Ectodermal cell (in vitro differentiated cells): ENCODE results near the gene PCYT1B. TPM values are rescaled to one million over a fixed set of nuclear protein-coding genes. Genes with fewer than 3 reads are reported as not detected.
A peak's percentile ranks its signal among the peaks of the same experiment; 100 is the strongest.

Source experiments
- H3K27ac ChIP-seq: 2 replicates; pipeline ENCODE4 v1.7.0; 2013; ENCODE audit warnings: mild to moderate bottlenecking, low read depth, low read length; ENCODE audit not compliant: insufficient read depth, poor library complexity, severe bottlenecking
- H3K27me3 ChIP-seq: 2 replicates; pipeline ENCODE4 v1.7.0; 2013; ENCODE audit warnings: mild to moderate bottlenecking, low read length; ENCODE audit not compliant: insufficient read depth, control insufficient read depth, poor library complexity, severe bottlenecking
- H3K36me3 ChIP-seq: one replicate; pipeline ENCODE4 v1.7.0; 2013; ENCODE audit warnings: low read length; ENCODE audit not compliant: control insufficient read depth, insufficient read depth
- H3K4me1 ChIP-seq: one replicate; pipeline ENCODE4 v1.7.0; 2013; ENCODE audit warnings: low read length; ENCODE audit not compliant: control insufficient read depth, insufficient read depth
- H3K4me3 ChIP-seq: 2 replicates; pipeline ENCODE4 v1.7.0; 2013; ENCODE audit warnings: low read depth, low read length, control low read depth; ENCODE audit not compliant: insufficient read depth
- H3K9me3 ChIP-seq: 2 replicates; pipeline ENCODE4 v1.7.0; 2013; ENCODE audit warnings: mild to moderate bottlenecking, low read length, moderate library complexity; ENCODE audit not compliant: control insufficient read depth
- WGBS, 2 experiments: methylation state at CpG; one replicate each; pipeline ENCODE4 v1.1.7; 2013; ENCODE audit warnings: missing lambda C conversion rate in 2 of 2; 5-methylcytosine and 5-hydroxymethylcytosine counted together
- polyA plus RNA-seq, 4 experiments: library from polyadenylated mRNA; stranded (reverse); fragments of 50-300 nt; gene quantifications; one replicate each; pipeline ENCODE4 v1.2.3, GENCODE V29; 2013

The PCYT1B gene
- 25.0 TPM for polyA plus RNA-seq (2013, experiment 1 of 4)
- 26.5 TPM for polyA plus RNA-seq (2013, experiment 2 of 4)
- polyA plus RNA-seq (2013, experiment 3 of 4): 13.0 TPM
- 12.1 TPM for polyA plus RNA-seq (2013, experiment 4 of 4)

- no peaks in the 10 kb centered on the region for H3K9me3 ChIP-seq
- peak within 1 kb of the TSS; percentile 50 for H3K4me3 ChIP-seq
- H3K27ac ChIP-seq: peak within 1 kb of the TSS; percentile 95
- no peaks in the 10 kb centered on the region for H3K4me1 ChIP-seq
- 1 to 2% methylated on average over 23 to 24 of the region's 24 CpGs for WGBS, 2 experiments
- H3K36me3 ChIP-seq: no peaks in the 10 kb centered on the region
- H3K27me3 ChIP-seq: no peaks in the 10 kb centered on the region
These were observed at the start of gene PCYT1B for GRCh38 chrX:24647257-24648058. TSS of gene PCYT1B (minus strand) at chrX:24647347. CDS start at chrX:24647105, 242 bp downstream.

DNA sequence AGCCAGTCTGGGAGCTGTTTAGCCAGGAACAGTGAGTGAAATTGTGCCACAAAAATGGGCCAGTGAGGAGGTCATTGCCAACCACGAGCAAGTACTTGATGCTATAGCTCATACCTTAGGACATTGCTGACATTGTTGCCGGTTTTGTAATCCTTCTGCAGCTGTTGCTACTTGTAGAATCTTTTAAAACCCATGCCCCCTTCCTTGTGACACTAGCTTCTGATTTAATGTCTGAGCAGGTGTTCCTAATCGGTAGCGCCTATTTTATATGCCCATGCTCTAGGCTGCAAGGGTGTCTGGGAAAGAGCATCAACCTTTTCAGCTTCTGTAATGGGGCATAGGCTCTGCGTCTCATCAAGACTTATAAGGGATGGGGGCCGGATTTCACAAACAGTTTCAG is 49.1 kb upstream of the PCYT1B start:
- H3K27me3 ChIP-seq: no peaks in the 10 kb centered on the region
- no peaks in the 10 kb centered on the region for H3K4me1 ChIP-seq
- WGBS, 2 experiments: 89 to 90% methylated on average over 6 of the region's 6 CpGs
- no peak overlapping the region for H3K4me3 ChIP-seq
- no peak overlapping the region for H3K27ac ChIP-seq
- H3K9me3 ChIP-seq: no peaks in the 10 kb centered on the region
- no peaks in the 10 kb centered on the region for H3K36me3 ChIP-seq

- 78 to 79% methylated on average over 4 to 6 of the region's 6 CpGs for WGBS, 2 experiments
These were observed 47.7 kb upstream of the PCYT1B start for GRCh38 chrX:24694825-24695224.

DNA sequence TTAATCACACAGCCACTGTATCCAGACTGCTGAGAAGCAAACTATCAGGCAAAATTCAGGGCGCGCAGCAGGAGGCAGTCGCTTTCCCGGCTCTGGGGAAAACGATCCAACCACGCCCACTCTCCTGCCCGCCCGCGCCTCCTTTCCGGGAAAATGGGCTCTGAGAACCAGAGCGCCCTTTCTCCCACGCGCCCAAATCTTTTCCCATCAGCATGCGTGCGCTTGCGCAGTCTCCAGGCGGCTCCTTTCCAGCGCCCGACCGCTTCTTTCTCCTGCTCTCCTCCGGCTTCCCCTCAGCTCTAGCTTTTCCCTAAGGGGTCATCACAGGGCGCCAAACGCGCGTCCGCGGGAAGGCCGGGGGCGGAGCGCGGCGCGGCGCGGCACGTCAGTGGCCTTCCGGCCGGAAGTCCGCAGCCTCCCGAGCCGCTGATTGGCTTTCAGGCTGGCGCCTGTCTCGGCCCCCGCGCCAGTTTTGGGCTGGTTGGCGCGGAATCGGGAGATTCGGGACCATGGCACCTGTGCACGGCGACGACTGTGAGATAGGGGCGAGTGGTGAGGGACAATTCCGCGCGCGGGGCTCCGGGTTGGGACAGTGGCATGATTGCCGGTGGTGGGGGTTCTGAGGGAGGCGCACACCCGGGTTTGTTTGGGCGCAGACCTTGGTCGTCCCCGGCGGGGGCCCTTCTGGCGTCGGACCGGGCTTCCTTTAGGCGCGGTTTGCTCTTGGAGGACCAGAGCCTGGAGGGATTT is 46.5 kb upstream of the PCYT1B start, which contains the start of gene POLA1:
POLA1 (plus strand) TSS at position 466 of the 750 bp plus-strand sequence; CDS start at position 510, 44 bp downstream.
- H3K9me3 ChIP-seq: no peaks in the 10 kb centered on the region
- 0% methylated on average over 70 of the region's 70 CpGs for WGBS, 2 experiments
- no peaks in the 10 kb centered on the region for H3K4me1 ChIP-seq
- H3K4me3 ChIP-seq: peak within 1 kb of the TSS; percentile 72
- no peaks in the 10 kb centered on the region for H3K27me3 ChIP-seq
- no peaks in the 10 kb centered on the region for H3K36me3 ChIP-seq
- peak within 1 kb of the TSS; percentile 36 for H3K27ac ChIP-seq

More at GRCh38 chrX:24694825-24695224, 47.7 kb upstream of the PCYT1B start:
- no peak overlapping the region for H3K27ac ChIP-seq
- H3K36me3 ChIP-seq: no peaks in the 10 kb centered on the region
- no peaks in the 10 kb centered on the region for H3K4me1 ChIP-seq
- no peaks in the 10 kb centered on the region for H3K27me3 ChIP-seq
- peak overlapping the region; percentile 72 for H3K4me3 ChIP-seq
- H3K9me3 ChIP-seq: no peaks in the 10 kb centered on the region

GRCh38 chrX:24692305-24692704 is 45.2 kb upstream of the PCYT1B start:
- H3K36me3 ChIP-seq: no peaks in the 10 kb centered on the region
- no peaks in the 10 kb centered on the region for H3K27me3 ChIP-seq
- H3K27ac ChIP-seq: no peak overlapping the region
- 41 to 54% methylated on average over 3 to 4 of the region's 4 CpGs for WGBS, 2 experiments
- H3K4me3 ChIP-seq: no peak overlapping the region
- H3K9me3 ChIP-seq: no peaks in the 10 kb centered on the region
- H3K4me1 ChIP-seq: no peaks in the 10 kb centered on the region

GRCh38 chrX:24684048-24684447 is 36.9 kb upstream of the PCYT1B start:
- no peak overlapping the region for H3K27ac ChIP-seq

DNA sequence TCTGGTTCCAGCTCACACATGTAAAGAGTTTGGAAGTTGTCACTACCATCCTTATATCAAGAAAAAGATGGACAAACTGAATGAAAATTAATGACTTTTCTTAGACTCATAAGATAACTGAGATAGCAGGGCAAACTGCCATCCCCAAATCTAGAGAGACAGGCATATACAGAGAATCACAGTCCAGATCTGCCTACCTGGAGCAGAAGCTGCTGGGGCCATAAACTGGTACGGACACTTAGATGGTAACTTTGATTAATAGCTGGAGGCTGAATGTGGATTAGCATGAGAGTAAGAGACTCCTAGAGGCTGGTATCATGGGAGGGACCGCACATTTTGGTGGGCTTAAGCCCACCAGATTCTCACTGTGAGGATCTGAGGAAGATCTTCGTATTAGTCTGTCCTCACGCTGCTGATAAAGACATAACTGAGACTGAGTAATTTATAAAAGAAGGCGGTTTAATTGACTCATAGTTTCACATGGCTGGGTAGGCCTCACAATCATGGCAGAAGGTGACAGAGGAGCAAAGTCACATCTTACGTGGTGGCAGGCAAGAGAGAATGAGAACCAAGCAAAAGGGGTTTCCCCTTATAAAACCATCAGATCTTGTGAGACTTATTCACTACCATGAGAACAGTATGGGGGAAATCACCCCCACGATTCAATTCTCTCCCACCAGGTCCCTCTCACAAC is 35.7 kb upstream of the PCYT1B start:
- no peaks in the 10 kb centered on the region for H3K4me1 ChIP-seq
- H3K36me3 ChIP-seq: no peaks in the 10 kb centered on the region
- WGBS, 2 experiments: 94 to 98% methylated on average over 7 of the region's 7 CpGs
- H3K27me3 ChIP-seq: no peaks in the 10 kb centered on the region
- no peaks in the 10 kb centered on the region for H3K9me3 ChIP-seq
- H3K4me3 ChIP-seq: no peak overlapping the region
- H3K27ac ChIP-seq: no peak overlapping the region

More at GRCh38 chrX:24684048-24684447, 36.9 kb upstream of the PCYT1B start:
- H3K4me1 ChIP-seq: no peaks in the 10 kb centered on the region
- no peak overlapping the region for H3K4me3 ChIP-seq
- no peaks in the 10 kb centered on the region for H3K9me3 ChIP-seq
- H3K27me3 ChIP-seq: no peaks in the 10 kb centered on the region
- 100% methylated on average over 1 of the region's 2 CpGs; no CpG with 5 or more reads in 1 of the 2 experiments for WGBS, 2 experiments
- no peaks in the 10 kb centered on the region for H3K36me3 ChIP-seq

- WGBS, 2 experiments: 31 to 38% methylated on average over 5 of the region's 5 CpGs
- H3K27me3 ChIP-seq: no peaks in the 10 kb centered on the region
These were observed 29.4 kb upstream of the PCYT1B start for GRCh38 chrX:24676403-24677024.

GRCh38 chrX:24673424-24673823 is 26.3 kb upstream of the PCYT1B start:
- 53 to 86% methylated on average over 2 of the region's 2 CpGs for WGBS, 2 experiments
- Histone ChIP-seq H3K36me3 (no peaks in the 10 kb centered on the region), H3K27me3 (no peaks in the 10 kb centered on the region), H3K4me1 (peaks cover 9% of the 10 kb centered on the region), H3K9me3 (no peaks in the 10 kb centered on the region), H3K4me3 (no peak overlapping the region), H3K27ac (peak overlapping the region; percentile 44)

More at GRCh38 chrX:24676403-24677024, 29.4 kb upstream of the PCYT1B start:
- H3K36me3 ChIP-seq: no peaks in the 10 kb centered on the region
- no peak overlapping the region for H3K27ac ChIP-seq
- no peak overlapping the region for H3K4me3 ChIP-seq
- no peaks in the 10 kb centered on the region for H3K9me3 ChIP-seq
- peaks cover 9% of the 10 kb centered on the region for H3K4me1 ChIP-seq
